CD4-positive, CD25-positive, alpha-beta regulatory T cell (primary cell): ENCODE results near the gene ARAF. TPM values are rescaled to one million over a fixed set of nuclear protein-coding genes. Genes with fewer than 3 reads are reported as not detected.
"Not testable (repeated sequence)": the region's sequence is repeated elsewhere in the genome, so short reads cannot be mapped to it uniquely, and the experiment has no call there.

ENCODE experiments used
- ATAC-seq, 2 donors: fragments of 150-1000 bp; cut with Tn5 transposase; one replicate each; pipeline ENCODE4 v1.10.0; 2021; ENCODE audit warnings: low read depth in 2 of 2, moderate number of reproducible peaks in 2 of 2, moderate library complexity in 1 of 2
- DNase-seq, 3 donors: peaks; one replicate each; pipeline versions ENCODE4 v3.0.0 to v3.0.0-alpha.2; 2012 to 2022; ENCODE audit warnings: mixed read lengths in 1 of 3
- H3K27ac ChIP-seq: one replicate; pipeline ENCODE4 v1.7.0; 2013; ENCODE audit warnings: mild to moderate bottlenecking, low read length; ENCODE audit not compliant: insufficient read depth, poor library complexity, severe bottlenecking
- H3K27me3 ChIP-seq: one replicate; pipeline ENCODE4 v1.7.0; 2013; ENCODE audit warnings: low read length; ENCODE audit not compliant: control insufficient read depth, insufficient read depth
- H3K36me3 ChIP-seq: one replicate; pipeline ENCODE4 v1.7.0; 2013; ENCODE audit warnings: mild to moderate bottlenecking, low read length, moderate library complexity; ENCODE audit not compliant: control insufficient read depth, insufficient read depth
- H3K4me1 ChIP-seq: 2 replicates; pipeline ENCODE4 v1.7.0; 2013; ENCODE audit warnings: mild to moderate bottlenecking, low read length; ENCODE audit not compliant: insufficient read depth, control insufficient read depth, poor library complexity, severe bottlenecking
- H3K4me3 ChIP-seq: one replicate; pipeline ENCODE4 v1.7.0; 2013; ENCODE audit warnings: low read depth, mild to moderate bottlenecking, low read length, moderate library complexity
- H3K9me3 ChIP-seq, 2 experiments: 1 replicate in 1 of 2; 2 replicates in 1 of 2; pipeline ENCODE4 v1.7.0; 2013; ENCODE audit warnings: low read length in 2 of 2, mild to moderate bottlenecking in 1 of 2, moderate library complexity in 1 of 2; ENCODE audit not compliant: control insufficient read depth in 2 of 2
- H3K27ac Mint-ChIP-seq, 3 donors: one replicate each; pipeline ENCODE4 v1.8.0; 2020 to 2022; ENCODE audit warnings: mild to moderate bottlenecking in 3 of 3, mixed read lengths in 3 of 3, moderate library complexity in 2 of 3
- H3K27me3 Mint-ChIP-seq: one replicate; pipeline ENCODE4 v1.8.0; 2022; ENCODE audit warnings: mild to moderate bottlenecking, mixed read lengths
- H3K36me3 Mint-ChIP-seq: one replicate; pipeline ENCODE4 v1.8.0; 2020; ENCODE audit warnings: mixed read lengths
- H3K4me1 Mint-ChIP-seq, 4 donors: one replicate each; pipeline ENCODE4 v1.8.0; 2020 to 2022; ENCODE audit warnings: mixed read lengths in 4 of 4, mild to moderate bottlenecking in 1 of 4
- H3K4me3 Mint-ChIP-seq, 4 donors: one replicate each; pipeline ENCODE4 v1.8.0; 2020 to 2022; ENCODE audit warnings: mild to moderate bottlenecking in 4 of 4, mixed read lengths in 4 of 4, moderate library complexity in 3 of 4
- H3K9me3 Mint-ChIP-seq, 7 donors: one replicate each; pipeline ENCODE4 v1.8.0; 2020 to 2022; ENCODE audit warnings: mixed read lengths in 7 of 7, mild to moderate bottlenecking in 3 of 7, moderate library complexity in 2 of 7
- polyA plus RNA-seq, 4 donors: library from polyadenylated mRNA; unstranded; fragments of 300-500 nt; fragmentation: Illumina TruSeq; gene quantifications; one replicate each; pipeline ENCODE4 v1.2.3, GENCODE V29; 2021
- total RNA-seq: library from RNA; stranded (reverse); gene quantifications from one replicate; pipeline ENCODE4 v1.2.3, GENCODE V29; 2022

Gene ARAF
- total and polyA plus RNA-seq, 5 donors from 2014 or later = 56.4 to 128 (median 66.9) TPM

- Mint-ChIP-seq H3K4me3 (no peak overlapping the region), H3K27me3 (no peaks in the 10 kb centered on the region), H3K36me3 (peaks cover 4% of the 10 kb centered on the region), H3K27ac (no peak overlapping the region), H3K9me3 (peaks cover 0 to 18% (median 5%) of the 10 kb centered on the region in 7 donors), H3K4me1 (peaks cover 0 to 16% (median 5%) of the 10 kb centered on the region in 4 donors)
- no peak overlapping the region for H3K27ac ChIP-seq
- ATAC-seq (no peak), DNase-seq (no peak)
- peaks cover 5 to 8% of the 10 kb centered on the region in 2 experiments for H3K9me3 ChIP-seq
- no peak overlapping the region for H3K4me3 ChIP-seq
- H3K27me3 ChIP-seq = no peaks in the 10 kb centered on the region
- H3K36me3 ChIP-seq = no peaks in the 10 kb centered on the region
- H3K4me1 ChIP-seq = peaks cover 3% of the 10 kb centered on the region
Measured at GRCh38 chrX:47593522-47593921, 32.5 kb downstream of the ARAF start.

- peaks cover 1% of the 10 kb centered on the region for H3K27me3 Mint-ChIP-seq
Measured at GRCh38 chrX:47595716-47596251, 34.8 kb downstream of the ARAF start.

GRCh38 chrX:47596256-47596655 lies 35.3 kb downstream of the ARAF start:
- Mint-ChIP-seq H3K9me3 (peaks cover 0 to 23% (median 5%) of the 10 kb centered on the region in 7 donors), H3K27ac (peak overlapping the region; percentile 65 to 95 (median 69)), H3K4me3 (peak overlapping the region in 1 of 4 donors; percentile 16), H3K27me3 (peaks cover 6% of the 10 kb centered on the region), H3K36me3 (peaks cover 4% of the 10 kb centered on the region), H3K4me1 (peaks cover 0 to 16% (median 5%) of the 10 kb centered on the region in 4 donors)
- ATAC-seq (no peak), DNase-seq (no peak)
- Histone ChIP-seq H3K27me3 (peaks cover 2% of the 10 kb centered on the region), H3K36me3 (no peaks in the 10 kb centered on the region), H3K4me1 (peaks cover 3% of the 10 kb centered on the region), H3K27ac (no peak overlapping the region), H3K9me3 (peaks cover 5 to 10% of the 10 kb centered on the region in 2 experiments), H3K4me3 (peak overlapping the region; percentile 19)

More at GRCh38 chrX:47595716-47596251, 34.8 kb downstream of the ARAF start:
- no peak for ATAC-seq
- Histone ChIP-seq H3K36me3 (no peaks in the 10 kb centered on the region), H3K4me3 (peak overlapping the region; percentile 19), H3K27ac (no peak overlapping the region), H3K27me3 (peaks cover 2% of the 10 kb centered on the region), H3K9me3 (peaks cover 5 to 10% of the 10 kb centered on the region in 2 experiments), H3K4me1 (peaks cover 3% of the 10 kb centered on the region)
- peak overlapping the region in 2 of 4 donors; percentile 16 to 19 for H3K4me3 Mint-ChIP-seq
- peaks cover 0 to 16% (median 5%) of the 10 kb centered on the region in 4 donors for H3K4me1 Mint-ChIP-seq
- DNase-seq = peak in 1 of 3 donors; percentile 22
- peaks cover 0 to 23% (median 5%) of the 10 kb centered on the region in 7 donors for H3K9me3 Mint-ChIP-seq
- H3K27ac Mint-ChIP-seq = peak overlapping the region; percentile 65 to 95 (median 69)
- H3K36me3 Mint-ChIP-seq = peaks cover 4% of the 10 kb centered on the region

GRCh38 chrX:47597222-47597621 lies 36.2 kb downstream of the ARAF start:
- DNase-seq = no peak
- peaks cover 3% of the 10 kb centered on the region for H3K4me1 ChIP-seq
- H3K27ac Mint-ChIP-seq = no peak overlapping the region
- H3K9me3 ChIP-seq = peaks cover 5 to 10% of the 10 kb centered on the region in 2 experiments
- H3K36me3 Mint-ChIP-seq = peaks cover 4% of the 10 kb centered on the region
- peaks cover 0 to 23% (median 5%) of the 10 kb centered on the region in 7 donors for H3K9me3 Mint-ChIP-seq
- H3K4me3 ChIP-seq = no peak overlapping the region
- no peak overlapping the region for H3K27ac ChIP-seq
- ATAC-seq = no peak
- no peaks in the 10 kb centered on the region for H3K36me3 ChIP-seq
- peaks cover 2% of the 10 kb centered on the region for H3K27me3 ChIP-seq
- no peak overlapping the region for H3K4me3 Mint-ChIP-seq
- peaks cover 0 to 16% (median 5%) of the 10 kb centered on the region in 4 donors for H3K4me1 Mint-ChIP-seq
- peaks cover 8% of the 10 kb centered on the region for H3K27me3 Mint-ChIP-seq

GRCh38 chrX:47603125-47603524 lies 42.1 kb downstream of the ARAF start:
- H3K27ac ChIP-seq, H3K27me3 ChIP-seq, H3K27ac Mint-ChIP-seq, H3K4me1 ChIP-seq, H3K4me1 Mint-ChIP-seq, DNase-seq, H3K4me3 ChIP-seq, H3K4me3 Mint-ChIP-seq, H3K9me3 Mint-ChIP-seq, H3K9me3 ChIP-seq, ATAC-seq, H3K36me3 Mint-ChIP-seq, H3K27me3 Mint-ChIP-seq, H3K36me3 ChIP-seq: not testable (repeated sequence)

- Mint-ChIP-seq H3K4me1 (peaks cover 0 to 3% (median 0%) of the 10 kb centered on the region in 4 donors), H3K27ac (no peak overlapping the region), H3K4me3 (no peak overlapping the region), H3K27me3 (peaks cover 8% of the 10 kb centered on the region), H3K9me3 (peaks cover 0 to 2% (median 0%) of the 10 kb centered on the region in 7 donors), H3K36me3 (no peaks in the 10 kb centered on the region)
- Histone ChIP-seq H3K4me1 (no peaks in the 10 kb centered on the region), H3K27ac (no peak overlapping the region), H3K9me3 (no peaks in the 10 kb centered on the region), H3K27me3 (peaks cover 2% of the 10 kb centered on the region), H3K36me3 (no peaks in the 10 kb centered on the region), H3K4me3 (no peak overlapping the region)
- ATAC-seq = no peak
- no peak for DNase-seq
Measured at GRCh38 chrX:47605024-47605423, 44.0 kb downstream of the ARAF start.

GRCh38 chrX:47607091-47607490 lies 46.1 kb downstream of the ARAF start:
- Mint-ChIP-seq H3K4me1 (peaks cover 0 to 3% (median 0%) of the 10 kb centered on the region in 4 donors), H3K4me3 (no peak overlapping the region), H3K27ac (no peak overlapping the region), H3K27me3 (no peaks in the 10 kb centered on the region), H3K9me3 (peaks cover 0 to 2% (median 0%) of the 10 kb centered on the region in 7 donors), H3K36me3 (no peaks in the 10 kb centered on the region)
- H3K27ac ChIP-seq = no peak overlapping the region
- no peaks in the 10 kb centered on the region for H3K4me1 ChIP-seq
- no peaks in the 10 kb centered on the region for H3K9me3 ChIP-seq
- ATAC-seq (no peak), DNase-seq (no peak)
- no peaks in the 10 kb centered on the region for H3K36me3 ChIP-seq
- no peak overlapping the region for H3K4me3 ChIP-seq
- no peaks in the 10 kb centered on the region for H3K27me3 ChIP-seq
